Ecto neural progenitor cell (in vitro differentiated cells): ENCODE data around the gene NDUFA12.

ENCODE experiments used
- DNase-seq: peaks from one replicate; pipeline ENCODE4 v3.0.0-alpha.2; 2018; ENCODE audit warnings: low spot score

The NDUFA12 gene

GRCh38 chr12:94940771-94941170 is 62.7 kb downstream of the NDUFA12 start:
- no peak for DNase-seq

GRCh38 chr12:94938583-94938982 is 64.9 kb downstream of the NDUFA12 start:
- no peak for DNase-seq

- DNase-seq = no peak
Observed at GRCh38 chr12:94930772-94931171, 72.7 kb downstream of the NDUFA12 start.

GRCh38 chr12:94930216-94930654 is 73.3 kb downstream of the NDUFA12 start:
- no peak for DNase-seq

GRCh38 chr12:94929780-94930179 is 73.7 kb downstream of the NDUFA12 start:
- DNase-seq = no peak

- DNase-seq = no peak
Observed at GRCh38 chr12:94925729-94926128, 77.8 kb downstream of the NDUFA12 start.

GRCh38 chr12:94925206-94925605 is 78.3 kb downstream of the NDUFA12 start:
- no peak for DNase-seq

- no peak for DNase-seq
Observed at GRCh38 chr12:94922561-94922960, 80.9 kb downstream of the NDUFA12 start.
